Astrocyte of the cerebellum (primary cell): ENCODE results near the gene LMCD1.

Experiments
- DNase-seq: peaks from one replicate; pipeline ENCODE4 v3.0.0-alpha.2; 2011; ENCODE audit warnings: low read depth
- H3K4me3 ChIP-seq: 2 replicates; pipeline ENCODE4 v1.5.1; 2011; ENCODE audit warnings: mild to moderate bottlenecking, low read depth, low read length, moderate library complexity
- CTCF ChIP-seq: IDR thresholded peaks from 2 replicates; pipeline ENCODE4 v1.5.1; 2012; ENCODE audit warnings: low read length, low read depth, moderate library complexity, mild to moderate bottlenecking; ENCODE audit errors: missing control alignments
- in situ Hi-C: cut with HindIII; loops from 2 replicates; pipeline ENCODE4 v1.10.0; 2017; ENCODE audit warnings: low sequenced_read_pairs

LMCD1 gene

DNA sequence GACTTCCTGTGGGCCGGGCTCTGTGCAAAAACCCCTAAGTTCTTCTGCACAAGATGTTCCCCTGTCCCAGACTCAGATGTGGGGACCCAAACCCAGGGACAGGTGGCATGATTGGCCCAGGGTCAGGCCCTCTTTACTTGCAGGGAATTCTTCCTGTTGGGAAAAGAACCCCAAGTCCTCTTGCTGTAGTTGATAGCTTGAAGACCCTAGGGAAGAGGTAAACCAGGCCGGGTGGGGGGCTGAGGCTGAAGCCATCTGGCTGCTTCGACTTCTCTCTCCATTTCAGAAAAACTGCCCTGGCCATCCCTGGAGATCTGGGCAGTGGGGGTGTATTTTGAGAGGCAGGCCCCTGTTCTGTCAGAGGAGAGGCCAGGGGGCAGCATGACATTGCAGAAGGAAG, 119.5 kb downstream of the LMCD1 start:
- in situ Hi-C loops: no loop called here
- DNase-seq: no peak
- no peak for TF ChIP-seq CTCF
- no peak overlapping the region for H3K4me3 ChIP-seq

DNA sequence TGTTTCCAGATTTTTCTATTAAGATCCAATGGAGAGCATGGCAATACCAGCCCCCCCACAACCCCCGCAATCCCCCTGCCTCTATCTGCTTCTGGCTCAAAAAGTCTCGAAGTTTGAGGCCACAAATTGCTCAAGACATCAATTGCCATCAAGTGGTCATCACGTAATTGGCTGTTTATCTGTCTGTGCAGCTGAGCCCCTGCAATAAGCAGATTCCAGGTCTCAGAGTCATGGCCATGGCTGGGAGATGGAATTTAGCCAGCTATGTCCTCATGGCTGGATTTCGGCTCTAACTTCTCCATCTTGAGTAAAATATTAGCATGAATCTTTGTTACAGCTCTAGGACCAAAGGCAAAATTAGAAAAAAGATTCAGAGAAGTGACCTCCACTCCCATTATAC, 120.2 kb downstream of the LMCD1 start:
- TF ChIP-seq CTCF: no peak
- in situ Hi-C loops: no loop called here
- no peak overlapping the region for H3K4me3 ChIP-seq
- peak; percentile 55 for DNase-seq

- peak; percentile 89 for TF ChIP-seq CTCF
- DNase-seq: peak; percentile 28
- in situ Hi-C loops: no loop called here
- no peak overlapping the region for H3K4me3 ChIP-seq
Observed at GRCh38 chr3:8622873-8623691, 121.5 kb downstream of the LMCD1 start.

DNA sequence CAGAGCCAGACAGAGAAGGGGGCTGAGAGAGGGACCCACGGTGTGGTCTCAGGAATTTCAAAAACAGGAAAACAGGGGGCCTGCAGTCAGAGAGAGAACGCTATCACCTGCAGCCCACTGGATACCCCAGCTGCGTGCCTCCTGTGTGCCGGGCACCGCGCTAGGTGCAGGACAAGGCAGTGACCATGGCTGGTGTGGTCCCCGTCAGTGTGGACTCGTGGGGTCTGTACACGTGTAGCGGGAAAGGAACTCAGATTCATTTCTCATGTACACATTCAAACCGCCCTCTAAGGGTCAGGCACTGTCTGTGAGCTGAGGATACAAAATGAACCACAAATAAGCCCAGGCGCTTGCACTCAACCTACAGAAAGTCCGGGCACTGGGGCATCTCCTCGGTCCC, 122.1 kb downstream of the LMCD1 start:
- no peak overlapping the region for H3K4me3 ChIP-seq
- no peak for TF ChIP-seq CTCF
- no peak for DNase-seq
- in situ Hi-C loops: no loop called here
